Epidermal melanocyte (primary cell): Measurements from ENCODE around the gene ODAD2.

Source experiments
- DNase-seq: peaks from one replicate; pipeline ENCODE4 v3.0.0; 2011; ENCODE audit warnings: low spot score; ENCODE audit not compliant: insufficient read length

ODAD2 gene

GRCh38 chr10:27857616-27858015 lies 141.3 kb downstream of the ODAD2 start:
- DNase-seq = no peak

GRCh38 chr10:27844223-27844622 lies 154.7 kb downstream of the ODAD2 start:
- DNase-seq = no peak

GRCh38 chr10:27838901-27839300 lies 160.0 kb downstream of the ODAD2 start:
- DNase-seq = no peak

GRCh38 chr10:27838361-27838760 lies 160.5 kb downstream of the ODAD2 start:
- no peak for DNase-seq

GRCh38 chr10:27834476-27834875 lies 164.4 kb downstream of the ODAD2 start:
- no peak for DNase-seq

GRCh38 chr10:27833792-27834191 lies 165.1 kb downstream of the ODAD2 start:
- DNase-seq = no peak

GRCh38 chr10:27832826-27833225 lies 166.1 kb downstream of the ODAD2 start:
- DNase-seq = no peak

GRCh38 chr10:27826369-27826768 lies 172.5 kb downstream of the ODAD2 start:
- DNase-seq = no peak

GRCh38 chr10:27822301-27822700 lies 176.6 kb downstream of the ODAD2 start:
- DNase-seq = no peak

GRCh38 chr10:27820637-27821036 lies 178.2 kb downstream of the ODAD2 start:
- no peak for DNase-seq

- DNase-seq = no peak
Observed at GRCh38 chr10:27819781-27820531, 178.9 kb downstream of the ODAD2 start.

- DNase-seq = no peak
Observed at GRCh38 chr10:27816320-27816719, 182.6 kb downstream of the ODAD2 start.

GRCh38 chr10:27815846-27816245 lies 183.0 kb downstream of the ODAD2 start:
- DNase-seq = no peak

GRCh38 chr10:27815261-27815660 lies 183.6 kb downstream of the ODAD2 start:
- DNase-seq = no peak

- no peak for DNase-seq
Observed at GRCh38 chr10:27805180-27805579, 193.7 kb downstream of the ODAD2 start.

GRCh38 chr10:27804136-27804535 lies 194.7 kb downstream of the ODAD2 start:
- no peak for DNase-seq

- DNase-seq = no peak
Observed at GRCh38 chr10:27801171-27801785, 197.6 kb downstream of the ODAD2 start.

- DNase-seq = no peak
Observed at GRCh38 chr10:27799046-27799445, 199.8 kb downstream of the ODAD2 start.

GRCh38 chr10:27794157-27794556 lies 204.7 kb downstream of the ODAD2 start:
- no peak for DNase-seq

- no peak for DNase-seq
Observed at GRCh38 chr10:27792216-27792615, 206.7 kb downstream of the ODAD2 start.

- DNase-seq = no peak
Observed at GRCh38 chr10:27784272-27784671, 214.6 kb downstream of the ODAD2 start.

- no peak for DNase-seq
Observed at GRCh38 chr10:27783660-27784059, 215.2 kb downstream of the ODAD2 start.

- DNase-seq = no peak
Observed at GRCh38 chr10:27779462-27780015, 219.3 kb downstream of the ODAD2 start.
